ACC112 (cell line): ENCODE measurements around the gene PSAPL1.

ENCODE experiments used
- H2AFZ ChIP-seq: fragments of 200-600 bp; sonication (generic); one replicate; pipeline ENCODE4 v1.6.0; 2017; ENCODE audit warnings: antibody characterized with exemption, low read length; ENCODE audit not compliant: unreplicated experiment
- H3K27ac ChIP-seq: fragments of 200-600 bp; sonication (generic); 2 replicates; pipeline ENCODE4 v1.5.1; 2014; ENCODE audit warnings: low read depth, mild to moderate bottlenecking, antibody characterized with exemption, low read length, moderate library complexity
- H3K27me3 ChIP-seq: fragments of 200-600 bp; sonication (generic); 2 replicates; pipeline ENCODE4 v1.6.1; 2014; ENCODE audit warnings: mild to moderate bottlenecking, antibody characterized with exemption, low read length, moderate library complexity, mixed read lengths; ENCODE audit not compliant: insufficient read depth
- H3K36me3 ChIP-seq: fragments of 200-600 bp; sonication (generic); 2 replicates; pipeline ENCODE4 v1.6.1; 2016; ENCODE audit warnings: mild to moderate bottlenecking, antibody characterized with exemption, low read length, moderate library complexity, mixed read lengths; ENCODE audit not compliant: insufficient read depth
- H3K4me1 ChIP-seq: fragments of 200-600 bp; sonication (generic); one replicate; pipeline ENCODE4 v1.6.1; 2016; ENCODE audit warnings: low read length, mixed read lengths; ENCODE audit not compliant: insufficient read depth, unreplicated experiment, control insufficient read depth
- H3K4me3 ChIP-seq: fragments of 200-600 bp; sonication (generic); 2 replicates; pipeline ENCODE4 v1.5.1; 2014; ENCODE audit warnings: mild to moderate bottlenecking, low read depth, low read length
- H3K79me2 ChIP-seq: fragments of 200-600 bp; sonication (generic); one replicate; pipeline ENCODE4 v1.6.0; 2016; ENCODE audit warnings: low read length; ENCODE audit not compliant: control insufficient read depth, unreplicated experiment, insufficient read depth

The PSAPL1 gene

GRCh38 chr4:7419961-7420660 is 14.6 kb downstream of the PSAPL1 start:
- Histone ChIP-seq H2AFZ (no peak overlapping the region), H3K4me3 (no peak overlapping the region), H3K4me1 (no peaks in the 10 kb centered on the region), H3K27ac (no peak overlapping the region), H3K36me3 (no peaks in the 10 kb centered on the region), H3K79me2 (no peaks in the 10 kb centered on the region), H3K27me3 (peaks cover 8% of the 10 kb centered on the region; the same call in 1 of the 2 replicates)

- no peak overlapping the region for H3K4me3 ChIP-seq
- no peak overlapping the region for H3K27ac ChIP-seq
- H3K36me3 ChIP-seq = no peaks in the 10 kb centered on the region
- no peaks in the 10 kb centered on the region for H3K4me1 ChIP-seq
- H3K79me2 ChIP-seq = no peaks in the 10 kb centered on the region
- no peak overlapping the region for H2AFZ ChIP-seq
- H3K27me3 ChIP-seq = peaks cover 15% of the 10 kb centered on the region; the same call in 1 of the 2 replicates
Observed at GRCh38 chr4:7418131-7418943, 16.4 kb downstream of the PSAPL1 start.

GRCh38 chr4:7417639-7418038 is 17.1 kb downstream of the PSAPL1 start:
- Histone ChIP-seq H3K36me3 (no peaks in the 10 kb centered on the region), H2AFZ (no peak overlapping the region), H3K79me2 (no peaks in the 10 kb centered on the region), H3K4me1 (no peaks in the 10 kb centered on the region), H3K4me3 (no peak overlapping the region), H3K27me3 (peaks cover 19% of the 10 kb centered on the region; the same call in 1 of the 2 replicates), H3K27ac (no peak overlapping the region)

- no peak overlapping the region for H3K4me3 ChIP-seq
- H3K36me3 ChIP-seq = no peaks in the 10 kb centered on the region
- H3K79me2 ChIP-seq = no peaks in the 10 kb centered on the region
- H2AFZ ChIP-seq = no peak overlapping the region
- H3K27me3 ChIP-seq = peaks cover 26% of the 10 kb centered on the region; the same call in 1 of the 2 replicates
- H3K27ac ChIP-seq = no peak overlapping the region
- H3K4me1 ChIP-seq = no peaks in the 10 kb centered on the region
Observed at GRCh38 chr4:7416745-7417432, 17.8 kb downstream of the PSAPL1 start.

GRCh38 chr4:7415927-7416686 is 18.6 kb downstream of the PSAPL1 start:
- H3K4me1 ChIP-seq = no peaks in the 10 kb centered on the region
- H3K4me3 ChIP-seq = no peak overlapping the region
- no peak overlapping the region for H3K27ac ChIP-seq
- H3K36me3 ChIP-seq = no peaks in the 10 kb centered on the region
- peaks cover 33% of the 10 kb centered on the region; the same call in 1 of the 2 replicates for H3K27me3 ChIP-seq
- H3K79me2 ChIP-seq = no peaks in the 10 kb centered on the region
- no peak overlapping the region for H2AFZ ChIP-seq

- Histone ChIP-seq H2AFZ (no peak overlapping the region), H3K36me3 (no peaks in the 10 kb centered on the region), H3K79me2 (no peaks in the 10 kb centered on the region), H3K27me3 (peaks cover 40% of the 10 kb centered on the region), H3K27ac (no peak overlapping the region), H3K4me1 (no peaks in the 10 kb centered on the region), H3K4me3 (no peak overlapping the region)
Observed at GRCh38 chr4:7414736-7415510, 19.8 kb downstream of the PSAPL1 start.

GRCh38 chr4:7414046-7414445 is 20.7 kb downstream of the PSAPL1 start:
- H3K4me1 ChIP-seq = no peaks in the 10 kb centered on the region

GRCh38 chr4:7412554-7412912 is 22.2 kb downstream of the PSAPL1 start:
- Histone ChIP-seq H3K4me3 (no peak overlapping the region), H3K27me3 (peaks cover 46% of the 10 kb centered on the region), H3K4me1 (no peaks in the 10 kb centered on the region), H3K27ac (no peak overlapping the region), H3K79me2 (no peaks in the 10 kb centered on the region), H2AFZ (no peak overlapping the region), H3K36me3 (no peaks in the 10 kb centered on the region)

More at GRCh38 chr4:7414046-7414445, 20.7 kb downstream of the PSAPL1 start:
- Histone ChIP-seq H3K36me3 (no peaks in the 10 kb centered on the region), H2AFZ (no peak overlapping the region), H3K79me2 (no peaks in the 10 kb centered on the region), H3K4me3 (no peak overlapping the region), H3K27ac (no peak overlapping the region), H3K27me3 (peaks cover 41% of the 10 kb centered on the region)

GRCh38 chr4:7411896-7412553 is 22.7 kb downstream of the PSAPL1 start:
- H3K27me3 ChIP-seq = peaks cover 51% of the 10 kb centered on the region
- no peak overlapping the region for H3K4me3 ChIP-seq
- H3K79me2 ChIP-seq = no peaks in the 10 kb centered on the region
- H2AFZ ChIP-seq = no peak overlapping the region
- H3K36me3 ChIP-seq = no peaks in the 10 kb centered on the region
- no peaks in the 10 kb centered on the region for H3K4me1 ChIP-seq
- H3K27ac ChIP-seq = no peak overlapping the region
